Measurements from ENCODE around the gene MT1G.

GRCh38 chr16:56689171-56689570 is 21.3 kb upstream of the MT1G start:
- TF ChIP-seq NANOG (IDR thresholded peaks at IDR 0.05; ENCODE audit: borderline replicate concordance): no peak
- TF ChIP-seq, protein P1, sequence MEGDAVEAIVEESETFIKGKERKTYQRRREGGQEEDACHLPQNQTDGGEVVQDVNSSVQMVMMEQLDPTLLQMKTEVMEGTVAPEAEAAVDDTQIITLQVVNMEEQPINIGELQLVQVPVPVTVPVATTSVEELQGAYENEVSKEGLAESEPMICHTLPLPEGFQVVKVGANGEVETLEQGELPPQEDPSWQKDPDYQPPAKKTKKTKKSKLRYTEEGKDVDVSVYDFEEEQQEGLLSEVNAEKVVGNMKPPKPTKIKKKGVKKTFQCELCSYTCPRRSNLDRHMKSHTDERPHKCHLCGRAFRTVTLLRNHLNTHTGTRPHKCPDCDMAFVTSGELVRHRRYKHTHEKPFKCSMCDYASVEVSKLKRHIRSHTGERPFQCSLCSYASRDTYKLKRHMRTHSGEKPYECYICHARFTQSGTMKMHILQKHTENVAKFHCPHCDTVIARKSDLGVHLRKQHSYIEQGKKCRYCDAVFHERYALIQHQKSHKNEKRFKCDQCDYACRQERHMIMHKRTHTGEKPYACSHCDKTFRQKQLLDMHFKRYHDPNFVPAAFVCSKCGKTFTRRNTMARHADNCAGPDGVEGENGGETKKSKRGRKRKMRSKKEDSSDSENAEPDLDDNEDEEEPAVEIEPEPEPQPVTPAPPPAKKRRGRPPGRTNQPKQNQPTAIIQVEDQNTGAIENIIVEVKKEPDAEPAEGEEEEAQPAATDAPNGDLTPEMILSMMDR (conservative IDR thresholded peaks at IDR 0.05; ENCODE audit: low read depth in 2 of 2): no peak
- no peak for TF ChIP-seq EZH2 (IDR thresholded peaks at IDR 0.05; ENCODE audit: low read depth, unreplicated experiment)
- no peak for TF ChIP-seq CREB1 (CRISPR knock-in tag; IDR thresholded peaks at IDR 0.05; ENCODE audit: low read depth)
- no peak for TF ChIP-seq EZH2phosphoT487 (IDR thresholded peaks at IDR 0.05; ENCODE audit: unreplicated experiment)
- TF ChIP-seq REST (IDR thresholded peaks at IDR 0.05; ENCODE audit: unreplicated experiment): no peak
- no peak for TF ChIP-seq STAT1 (IDR thresholded peaks at IDR 0.05; ENCODE audit: unreplicated experiment)
- no peak for TF ChIP-seq ZNF462 (CRISPR knock-in tag; IDR thresholded peaks at IDR 0.05)

All from GM23338 (cell line).